GM21786 (cell line): ENCODE results near the gene LINGO4.
A peak's percentile ranks its signal among the peaks of the same experiment; 100 is the strongest.

Experiments
- ATAC-seq: cut with Tn5 transposase; IDR thresholded peaks from one replicate; pipeline ENCODE4 v1.9.1; 2021; ENCODE audit not compliant: unreplicated experiment

Gene LINGO4

GRCh38 chr1:151814426-151814825, 9.2 kb upstream of the LINGO4 start:
- ATAC-seq, result no peak

GRCh38 chr1:151813271-151813977, 8.2 kb upstream of the LINGO4 start:
- ATAC-seq, result no peak

- ATAC-seq, result no peak
Observed at GRCh38 chr1:151811181-151811580, 6.0 kb upstream of the LINGO4 start.

- ATAC-seq, result no peak
Observed at GRCh38 chr1:151809985-151810556, 4.9 kb upstream of the LINGO4 start.

GRCh38 chr1:151809290-151809984, 4.2 kb upstream of the LINGO4 start:
- no peak for ATAC-seq

- no peak for ATAC-seq
Observed at GRCh38 chr1:151807766-151808165, 2.5 kb upstream of the LINGO4 start.

GRCh38 chr1:151807131-151807530, 1.9 kb upstream of the LINGO4 start:
- ATAC-seq, result no peak

- ATAC-seq, result no peak
Observed at GRCh38 chr1:151806170-151806569, 951 bp upstream of the LINGO4 start.

GRCh38 chr1:151803915-151804314, 1.3 kb downstream of the LINGO4 start:
- ATAC-seq, result no peak

GRCh38 chr1:151803164-151803563, 2.1 kb downstream of the LINGO4 start:
- ATAC-seq, result no peak

- no peak for ATAC-seq
Observed at GRCh38 chr1:151802372-151802771, 2.8 kb downstream of the LINGO4 start.

- ATAC-seq, result no peak
Observed at GRCh38 chr1:151801846-151802245, 3.4 kb downstream of the LINGO4 start.

- ATAC-seq, result no peak
Observed at GRCh38 chr1:151801310-151801820, 3.9 kb downstream of the LINGO4 start.

GRCh38 chr1:151800830-151801229, 4.4 kb downstream of the LINGO4 start:
- no peak for ATAC-seq

- ATAC-seq, result no peak
Observed at GRCh38 chr1:151799179-151800022, 5.8 kb downstream of the LINGO4 start.

- no peak for ATAC-seq
Observed at GRCh38 chr1:151798571-151798970, 6.6 kb downstream of the LINGO4 start.

- no peak for ATAC-seq
Observed at GRCh38 chr1:151790940-151791651, 14.1 kb downstream of the LINGO4 start.

GRCh38 chr1:151790071-151790939, 14.9 kb downstream of the LINGO4 start, which contains the start of gene TDRKH:
TSS of gene TDRKH (minus strand) at chr1:151790500. CDS start at chr1:151783022, 7,478 bp downstream.
- ATAC-seq, result peak; percentile 97

- no peak for ATAC-seq
Observed at GRCh38 chr1:151787689-151788088, 17.5 kb downstream of the LINGO4 start.
